ACHN (cell line): ENCODE measurements around the gene SYTL3.
"Not testable (repeated sequence)": the region's sequence is repeated elsewhere in the genome, so short reads cannot be mapped to it uniquely, and the experiment has no call there.

ENCODE experiments used
- DNase-seq: peaks from one replicate; pipeline ENCODE4 v3.0.0-alpha.2; 2015
- in situ Hi-C: cut with HindIII; loops from 2 replicates; pipeline ENCODE4 v1.10.0; 2017; ENCODE audit warnings: low sequenced_read_pairs, low pct_ligation_motif_present, low pct_unique_long_range_greater_than_20kb

The SYTL3 gene, protein sequence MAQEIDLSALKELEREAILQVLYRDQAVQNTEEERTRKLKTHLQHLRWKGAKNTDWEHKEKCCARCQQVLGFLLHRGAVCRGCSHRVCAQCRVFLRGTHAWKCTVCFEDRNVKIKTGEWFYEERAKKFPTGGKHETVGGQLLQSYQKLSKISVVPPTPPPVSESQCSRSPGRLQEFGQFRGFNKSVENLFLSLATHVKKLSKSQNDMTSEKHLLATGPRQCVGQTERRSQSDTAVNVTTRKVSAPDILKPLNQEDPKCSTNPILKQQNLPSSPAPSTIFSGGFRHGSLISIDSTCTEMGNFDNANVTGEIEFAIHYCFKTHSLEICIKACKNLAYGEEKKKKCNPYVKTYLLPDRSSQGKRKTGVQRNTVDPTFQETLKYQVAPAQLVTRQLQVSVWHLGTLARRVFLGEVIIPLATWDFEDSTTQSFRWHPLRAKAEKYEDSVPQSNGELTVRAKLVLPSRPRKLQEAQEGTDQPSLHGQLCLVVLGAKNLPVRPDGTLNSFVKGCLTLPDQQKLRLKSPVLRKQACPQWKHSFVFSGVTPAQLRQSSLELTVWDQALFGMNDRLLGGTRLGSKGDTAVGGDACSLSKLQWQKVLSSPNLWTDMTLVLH

DNA sequence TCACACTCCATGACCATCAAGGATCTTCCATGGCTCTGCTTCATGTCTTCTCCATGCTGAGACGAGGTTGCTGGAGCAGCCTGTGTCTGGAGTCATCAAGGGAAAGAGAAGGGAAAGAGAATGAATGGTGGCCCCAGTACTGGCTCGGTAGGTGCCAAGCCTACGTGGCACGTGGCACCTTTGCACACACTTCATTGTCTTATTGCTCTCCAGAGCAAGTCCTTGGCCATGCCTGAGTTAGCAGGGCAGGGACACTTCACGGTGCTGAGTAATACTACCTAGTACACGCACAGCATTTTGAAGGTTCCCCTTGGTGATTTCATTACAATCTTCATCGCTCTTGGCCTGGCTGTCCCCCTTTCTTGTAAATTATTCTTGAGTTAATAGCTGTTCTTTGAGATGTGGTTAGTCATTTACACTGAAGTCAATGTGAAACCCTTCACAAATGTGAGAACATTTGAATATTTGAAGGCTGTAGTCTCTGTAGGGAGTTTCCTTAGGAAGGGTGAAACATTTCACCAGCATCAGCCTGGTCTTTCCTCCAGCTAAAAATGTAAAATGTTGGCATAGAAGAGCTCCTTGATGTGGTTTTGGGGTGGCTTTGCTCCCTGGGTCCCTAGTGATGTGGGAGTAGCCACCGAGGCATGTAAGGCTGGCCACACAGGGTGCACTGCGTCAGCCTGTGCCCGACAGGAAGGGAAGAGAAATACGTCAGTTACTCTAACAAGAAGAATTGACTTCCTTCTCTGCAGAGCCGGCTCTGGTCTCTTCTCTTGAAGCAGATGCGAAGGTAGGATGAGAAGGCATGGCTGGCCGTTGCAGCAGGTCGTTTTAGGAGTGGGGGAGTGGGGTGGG is at the start of gene SYTL3:
Gene SYTL3, plus strand, starts transcription at position 766 of the 855 bp plus-strand sequence. CDS start 13,215 bp downstream, outside the sequence.
- in situ Hi-C loops, result no loop called here
- DNase-seq, result peak; percentile 91

- DNase-seq, result no peak
- in situ Hi-C loops, result no loop called here
These were observed 46.4 kb upstream of the SYTL3 start for GRCh38 chr6:158603261-158604047.

GRCh38 chr6:158604048-158604406 is 45.8 kb upstream of the SYTL3 start:
- DNase-seq, result no peak
- in situ Hi-C loops, result no loop called here

- in situ Hi-C loops, result no loop called here
- DNase-seq, result peak; percentile 76
These were observed 44.5 kb upstream of the SYTL3 start for GRCh38 chr6:158605266-158605878.

DNA sequence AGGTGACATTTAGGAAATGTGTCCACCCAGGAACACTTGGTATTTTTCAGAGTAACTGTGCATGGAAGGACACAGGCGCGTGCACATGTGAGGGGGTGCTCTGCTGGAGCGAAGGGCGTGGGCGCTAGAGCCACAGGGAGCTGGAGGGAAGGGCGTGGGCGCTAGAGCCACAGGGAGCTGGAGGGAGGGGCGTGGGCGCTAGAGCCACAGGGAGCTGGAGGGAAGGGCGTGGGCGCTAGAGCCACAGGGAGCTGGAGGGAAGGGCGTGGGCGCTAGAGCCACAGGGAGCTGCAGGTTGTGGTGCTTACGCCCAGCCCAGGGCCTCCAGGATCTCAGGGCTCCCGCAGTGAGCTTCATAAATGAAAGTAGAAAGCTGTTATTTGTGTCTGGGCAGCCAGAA is 43.8 kb upstream of the SYTL3 start:
- in situ Hi-C loops, DNase-seq: not testable (repeated sequence)

GRCh38 chr6:158606935-158607334 is 42.9 kb upstream of the SYTL3 start:
- in situ Hi-C loops, result no loop called here
- DNase-seq, result no peak

GRCh38 chr6:158607411-158608170 is 42.3 kb upstream of the SYTL3 start:
- DNase-seq, result no peak
- in situ Hi-C loops, result no loop called here

DNA sequence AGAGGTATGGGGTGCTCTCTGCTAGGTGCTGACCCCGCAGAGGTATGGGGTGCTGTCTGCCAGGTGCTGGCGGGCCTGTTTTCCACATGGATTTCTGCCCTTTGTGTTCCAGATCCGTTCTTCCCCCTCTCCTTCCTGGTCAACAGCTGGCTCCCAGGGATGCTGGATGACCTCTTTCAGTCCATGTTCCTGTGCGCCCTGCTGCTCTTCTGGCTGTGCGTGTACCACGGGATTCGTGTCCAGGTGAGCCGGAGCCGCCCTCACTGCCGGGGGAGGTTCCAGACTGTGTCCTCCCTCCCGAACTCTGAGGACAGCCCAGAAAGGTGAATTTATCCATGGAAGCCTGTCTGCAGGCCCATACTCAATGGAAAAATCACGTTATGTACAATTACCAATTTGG is 41.6 kb upstream of the SYTL3 start:
- no peak for DNase-seq
- in situ Hi-C loops, result no loop called here

- no peak for DNase-seq
- in situ Hi-C loops, result no loop called here
These were observed 40.2 kb upstream of the SYTL3 start for GRCh38 chr6:158609455-158610155.

DNA sequence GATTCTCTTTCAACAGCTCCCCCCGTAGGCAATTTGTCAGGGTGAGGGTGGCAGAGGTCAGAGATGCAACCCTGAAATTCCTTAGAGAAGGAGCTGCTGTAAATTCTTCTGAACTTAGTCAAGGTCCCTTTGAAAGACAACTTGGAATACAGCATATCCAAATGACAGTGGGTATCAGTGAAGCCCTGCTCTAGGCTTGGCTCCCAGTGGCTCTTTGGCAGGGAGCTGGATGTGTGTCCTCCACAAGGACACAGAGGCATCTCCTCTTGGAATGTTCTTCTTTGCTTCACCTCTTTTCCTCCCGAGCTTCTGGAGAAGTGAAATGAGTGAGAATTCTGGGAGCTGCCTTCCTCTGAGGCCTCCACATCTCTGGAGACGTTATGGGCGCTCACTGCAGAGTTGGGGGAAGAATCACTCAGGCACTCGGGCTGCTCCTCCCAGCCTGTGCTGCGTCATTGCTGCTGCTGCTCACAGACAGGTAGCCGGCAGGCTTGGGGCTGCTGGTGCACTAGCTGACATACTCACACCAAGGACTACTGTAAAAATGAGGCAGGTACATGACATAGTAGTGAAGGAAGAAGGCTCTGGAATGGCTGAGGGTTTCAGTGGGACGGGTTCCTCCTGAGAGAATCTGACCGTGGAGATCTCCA is 39.4 kb upstream of the SYTL3 start:
- DNase-seq, result no peak
- in situ Hi-C loops, result no loop called here

DNA sequence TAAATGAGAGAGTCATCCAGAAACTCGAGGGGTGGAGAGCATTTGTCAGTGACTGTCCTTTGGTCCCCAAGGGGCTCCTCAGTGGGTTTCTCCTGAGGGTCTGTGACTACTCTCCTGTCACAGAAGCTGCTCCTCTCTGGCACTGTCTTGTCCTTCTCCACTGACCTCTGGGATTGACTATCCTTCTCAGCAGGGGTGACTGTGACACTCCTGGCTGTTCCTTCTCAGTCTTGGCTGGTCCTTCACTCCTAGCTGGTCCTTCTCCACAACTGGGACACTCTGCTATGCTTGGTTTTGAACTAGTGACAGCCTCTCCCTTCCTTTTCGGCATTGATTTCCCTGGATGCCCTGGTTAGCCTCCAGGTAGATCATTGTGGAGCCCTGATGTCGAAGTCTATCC is 38.8 kb upstream of the SYTL3 start:
- DNase-seq, result no peak
- in situ Hi-C loops, result no loop called here

DNA sequence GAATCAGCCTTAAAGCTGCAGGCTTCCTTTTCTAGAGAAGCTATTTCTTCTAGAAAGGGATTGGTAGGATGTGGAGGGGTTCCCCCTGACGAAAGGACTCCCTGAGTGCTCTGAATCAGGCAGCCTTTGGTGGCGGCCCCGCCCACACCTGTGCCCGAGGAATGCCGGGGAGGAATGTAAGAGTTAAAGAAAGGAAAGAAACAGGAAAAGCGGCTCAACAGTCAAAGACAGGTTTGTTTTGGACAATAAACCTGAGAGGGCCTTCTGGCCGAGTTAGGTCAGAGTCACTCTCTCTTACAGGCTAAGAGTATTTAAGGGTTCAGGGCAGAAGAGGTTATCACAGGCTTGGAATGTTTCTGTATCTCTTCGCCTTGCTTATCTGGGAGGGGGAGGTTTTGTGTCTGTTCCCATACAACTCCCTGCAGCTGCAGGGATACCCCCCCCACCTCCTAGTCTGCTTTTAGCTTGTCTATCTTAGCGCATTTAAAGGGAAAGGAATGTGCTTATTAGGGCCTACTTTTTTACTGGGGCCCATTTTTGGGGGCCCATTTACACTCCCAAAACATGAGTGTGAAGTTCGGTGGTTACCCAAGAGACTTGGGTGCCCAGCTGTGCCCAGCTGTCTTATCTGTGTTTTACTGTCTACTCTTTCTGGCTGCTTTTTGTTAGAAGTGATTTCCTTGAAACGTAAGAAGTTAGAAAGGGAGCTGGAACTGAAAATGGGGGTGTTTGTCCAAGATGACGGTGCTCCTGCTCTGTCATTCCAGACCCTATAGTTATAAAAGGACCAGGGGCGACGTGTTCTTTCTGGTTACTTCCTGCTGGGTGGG is 38.1 kb upstream of the SYTL3 start:
- in situ Hi-C loops, result no loop called here

GRCh38 chr6:158614606-158615005 is 35.2 kb upstream of the SYTL3 start:
- in situ Hi-C loops, DNase-seq: not testable (repeated sequence)

More for the DNA sequence above, 38.1 kb upstream of the SYTL3 start:
- no peak for DNase-seq

GRCh38 chr6:158618289-158618688 is 31.6 kb upstream of the SYTL3 start:
- in situ Hi-C loops, DNase-seq: not testable (repeated sequence)

GRCh38 chr6:158619922-158620801 is 29.7 kb upstream of the SYTL3 start:
- in situ Hi-C loops, result no loop called here
- no peak for DNase-seq
